OCI-LY7 (cell line): ENCODE data around the gene UGCG. TPM values are rescaled to one million over a fixed set of nuclear protein-coding genes. Genes with fewer than 3 reads are reported as not detected.

Source experiments
- BruUV-seq: library from RNA; stranded (reverse); fragments of 400-500 nt; replicated peaks from 2 replicates; lab custom pipeline; 2021; lab: Mats Ljungman, UMichigan
- CTCF ChIA-PET: fragments of 300-600 bp; sonication (Branson Sonifier 250); formaldehyde crosslinking; loops from one replicate; lab custom pipeline; 2022; ENCODE audit warnings: antibody characterized with exemption; ENCODE audit not compliant: unreplicated experiment; lab: Charles Lee
- POLR2A ChIA-PET: fragments of 300-600 bp; sonication (Branson Sonifier 250); formaldehyde crosslinking; loops from one replicate; lab custom pipeline; 2022; ENCODE audit warnings: antibody characterized with exemption; lab: Charles Lee
- DNase-seq: peaks from one replicate; pipeline ENCODE4 v3.0.0-alpha.2; 2015; ENCODE audit warnings: low spot score
- H2AFZ ChIP-seq: fragments of 200-600 bp; sonication (generic), shearing (Covaris generic); 2 replicates; pipeline ENCODE4 v1.6.1; 2014; ENCODE audit warnings: mild to moderate bottlenecking, antibody characterized with exemption, low read length, moderate library complexity
- H3K27ac ChIP-seq: fragments of 200-600 bp; sonication (generic); 2 replicates; pipeline ENCODE4 v1.5.1; 2014; ENCODE audit warnings: mixed run types, low read depth, mild to moderate bottlenecking, moderate library complexity, low read length, inconsistent platforms; ENCODE audit not compliant: poor library complexity, severe bottlenecking
- H3K36me3 ChIP-seq: fragments of 200-600 bp; sonication (generic); 2 replicates; pipeline ENCODE4 v1.6.1; 2014; ENCODE audit warnings: mild to moderate bottlenecking, antibody characterized with exemption, low read length, moderate library complexity, mixed read lengths; ENCODE audit not compliant: insufficient read depth
- H3K4me1 ChIP-seq: fragments of 200-600 bp; sonication (generic); 2 replicates; pipeline ENCODE4 v1.5.1; 2014; ENCODE audit warnings: mild to moderate bottlenecking, low read length; ENCODE audit not compliant: insufficient read depth, poor library complexity, severe bottlenecking
- H3K4me2 ChIP-seq: fragments of 200-600 bp; sonication (generic); 2 replicates; pipeline ENCODE4 v1.6.1; 2014; ENCODE audit warnings: mild to moderate bottlenecking, low read length
- H3K4me3 ChIP-seq: fragments of 200-600 bp; sonication (generic); 2 replicates; pipeline ENCODE4 v1.5.1; 2014; ENCODE audit warnings: mild to moderate bottlenecking, low read depth, low read length; ENCODE audit not compliant: poor library complexity, severe bottlenecking
- H3K79me2 ChIP-seq: fragments of 200-600 bp; sonication (generic); 2 replicates; pipeline ENCODE4 v1.6.1; 2016; ENCODE audit warnings: low read depth, mild to moderate bottlenecking, low read length, moderate library complexity, mixed read lengths; ENCODE audit not compliant: insufficient read depth
- H3K9me2 ChIP-seq: fragments of 200-600 bp; sonication (generic); 2 replicates; pipeline ENCODE4 v1.6.1; 2016; ENCODE audit warnings: mild to moderate bottlenecking, low read length, mixed read lengths; ENCODE audit not compliant: insufficient read depth
- H3K9me3 ChIP-seq: fragments of 200-600 bp; sonication (generic); 2 replicates; pipeline ENCODE4 v1.6.1; 2014; ENCODE audit warnings: mild to moderate bottlenecking, mixed run types, low read length, mixed read lengths
- H4K20me1 ChIP-seq: fragments of 200-600 bp; sonication (generic); 2 replicates; pipeline ENCODE4 v1.6.1; 2014; ENCODE audit warnings: mild to moderate bottlenecking, antibody characterized with exemption, low read length, moderate library complexity, mixed read lengths; ENCODE audit not compliant: insufficient read depth
- CTCF ChIP-seq: fragments of 200-600 bp; sonication (generic); conservative IDR thresholded peaks from 2 replicates; pipeline ENCODE4 v1.5.1; 2014; ENCODE audit warnings: mild to moderate bottlenecking, antibody characterized with exemption, low read length, moderate library complexity, mixed read lengths
- EZH2phosphoT487 ChIP-seq: fragments of 200-600 bp; sonication (generic); IDR thresholded peaks from 2 replicates; pipeline ENCODE4 v1.6.1; 2018; ENCODE audit warnings: low read depth, borderline replicate concordance, mild to moderate bottlenecking, mixed run types, antibody characterized with exemption, low read length, moderate library complexity, mixed read lengths
- intact Hi-C: fragments of 100-400 bp; cut with micrococcal nuclease; formaldehyde crosslinking; loops from one replicate; pipeline ENCODE4 v1.10.0; 2022; ENCODE audit not compliant: unreplicated experiment
- total RNA-seq, 2 experiments: library from RNA; depleted of rRNA in 1 of 2; stranded (reverse); fragments of >200 nt in 1 of 2; shearing (Covaris generic) in 1 of 2; gene quantifications; 2 replicates each; pipeline ENCODE4 v1.2.3, GENCODE V29; 2014 to 2022

Gene UGCG
- total RNA-seq, 2 experiments from 2014 or later: 12.9 to 14.7 TPM

- no TSS peak for BruUV-seq
- Histone ChIP-seq H3K9me2 (no peaks in the 10 kb centered on the region), H2AFZ (peak overlapping the region; percentile 81; the same call in 1 of the 2 replicates), H3K4me3 (peak overlapping the region; percentile 97), H3K36me3 (peaks cover 24% of the 10 kb centered on the region), H3K4me2 (peak overlapping the region; percentile 98), H3K27ac (peak overlapping the region; percentile 82), H3K4me1 (peaks cover 36% of the 10 kb centered on the region), H4K20me1 (peaks cover 12% of the 10 kb centered on the region; the same call in 1 of the 2 replicates), H3K9me3 (peaks cover 7% of the 10 kb centered on the region; the same call in 1 of the 2 replicates), H3K79me2 (peaks cover 47% of the 10 kb centered on the region)
- ChIA-PET POLR2A (interaction anchor here (0.5 to 1.6 kb wide), 12 partner anchors 9 to 87 kb away, joined by 3 to 10 read pairs (median 4); no protein-coding TSS in a partner anchor), CTCF (no interaction called here)
- no peak for DNase-seq
- TF ChIP-seq CTCF (no peak), EZH2phosphoT487 (no peak)
- intact Hi-C loops: loop anchor here (2.0 to 10.0 kb wide), 8 partner anchors 30 to 858 kb away; partner anchors contain the start of genes DNAJC25, INIP, PTBP3 and SNX30
These were observed 457 bp downstream of the UGCG start for GRCh38 chr9:111896942-111897600.

GRCh38 chr9:111897601-111898137, 1.1 kb downstream of the UGCG start:
- Histone ChIP-seq H4K20me1 (peaks cover 12% of the 10 kb centered on the region; the same call in 1 of the 2 replicates), H3K4me1 (peaks cover 30% of the 10 kb centered on the region), H3K36me3 (peaks cover 24% of the 10 kb centered on the region), H3K4me2 (peak overlapping the region; percentile 98), H3K9me3 (peaks cover 7% of the 10 kb centered on the region; the same call in 1 of the 2 replicates), H3K79me2 (peaks cover 53% of the 10 kb centered on the region), H3K27ac (peak overlapping the region; percentile 82), H3K4me3 (peak overlapping the region; percentile 97), H2AFZ (peak overlapping the region; percentile 27; the same call in 1 of the 2 replicates), H3K9me2 (no peaks in the 10 kb centered on the region)
- ChIA-PET CTCF (no interaction called here), POLR2A (interaction anchor here (0.6 to 1.6 kb wide), 8 partner anchors 9 to 1891 kb away, joined by 3 to 10 read pairs (median 5); no protein-coding TSS in a partner anchor)
- DNase-seq: peak; percentile 82
- TF ChIP-seq CTCF (no peak), EZH2phosphoT487 (no peak)
- intact Hi-C loops: loop anchor here (2.0 to 10.0 kb wide), 8 partner anchors 29 to 857 kb away; partner anchors contain the start of genes DNAJC25, INIP, PTBP3 and SNX30
- no TSS peak for BruUV-seq
